Stimulated activated CD4-positive, alpha-beta T cell treated with anti-CD3 and anti-CD28 coated beads, Interleukin-4, amount 100 ng/mL, for 48 hours (primary cell): ENCODE measurements around the gene TMEM250.
A peak's percentile ranks its signal among the peaks of the same experiment; 100 is the strongest.

Experiments used
- DNase-seq, 2 donors: peaks; one replicate each; pipeline ENCODE4 v3.0.0-alpha.2; 2020; ENCODE audit warnings: low read depth in 2 of 2

Gene TMEM250

GRCh38 chr9:136095070-136096058 lies 23.3 kb downstream of the TMEM250 start, which contains the start of gene NACC2:
Gene NACC2 (minus strand): TSS chr9:136095289. CDS start chr9:136050521, 44,768 bp downstream.
- no peak for DNase-seq

GRCh38 chr9:136093995-136094881 lies 24.4 kb downstream of the TMEM250 start:
- DNase-seq, result peak; percentile 59 to 63

- no peak for DNase-seq
These were observed 25.2 kb downstream of the TMEM250 start for GRCh38 chr9:136093346-136093986.

- no peak for DNase-seq
These were observed 25.9 kb downstream of the TMEM250 start for GRCh38 chr9:136092741-136093140.

- DNase-seq, result no peak
These were observed 26.4 kb downstream of the TMEM250 start for GRCh38 chr9:136092353-136092650.

GRCh38 chr9:136091582-136092352 lies 26.9 kb downstream of the TMEM250 start:
- no peak for DNase-seq

- no peak for DNase-seq
These were observed 27.7 kb downstream of the TMEM250 start for GRCh38 chr9:136090768-136091581.

- no peak for DNase-seq
These were observed 28.5 kb downstream of the TMEM250 start for GRCh38 chr9:136090056-136090735.

- DNase-seq, result no peak
These were observed 29.0 kb downstream of the TMEM250 start for GRCh38 chr9:136089697-136090045.

- no peak for DNase-seq
These were observed 29.6 kb downstream of the TMEM250 start for GRCh38 chr9:136088939-136089696.

- DNase-seq, result no peak
These were observed 30.2 kb downstream of the TMEM250 start for GRCh38 chr9:136088481-136088938.

GRCh38 chr9:136087741-136088480 lies 30.8 kb downstream of the TMEM250 start:
- DNase-seq, result no peak

GRCh38 chr9:136086951-136087740 lies 31.5 kb downstream of the TMEM250 start:
- no peak for DNase-seq

GRCh38 chr9:136086213-136086881 lies 32.3 kb downstream of the TMEM250 start:
- DNase-seq, result no peak

GRCh38 chr9:136085815-136086212 lies 32.9 kb downstream of the TMEM250 start:
- no peak for DNase-seq

GRCh38 chr9:136084063-136084944 lies 34.4 kb downstream of the TMEM250 start:
- no peak for DNase-seq
